H9 (cell line): Measurements from ENCODE around the gene MS4A7. TPM values are rescaled to one million over a fixed set of nuclear protein-coding genes. Genes with fewer than 3 reads are reported as not detected.

Experiments used
- DNase-seq: peaks from one replicate; pipeline ENCODE4 v3.0.0-alpha.2; 2017
- H2AFZ ChIP-seq: one replicate; pipeline ENCODE4 v1.6.1; 2013; ENCODE audit warnings: mild to moderate bottlenecking, low read length, control low read depth, moderate library complexity
- H2AK5ac ChIP-seq: 2 replicates; pipeline ENCODE4 v1.6.1; 2013; ENCODE audit warnings: low read length, control low read depth, mixed read lengths; ENCODE audit not compliant: insufficient read length
- H2BK120ac ChIP-seq: one replicate; pipeline ENCODE4 v1.6.1; 2013; ENCODE audit warnings: low read depth, mild to moderate bottlenecking, low read length, control low read depth, inconsistent platforms; ENCODE audit not compliant: poor library complexity, severe bottlenecking
- H2BK12ac ChIP-seq: 2 replicates; pipeline ENCODE4 v1.6.1; 2013; ENCODE audit warnings: low read length, control low read depth, mixed read lengths, low read depth; ENCODE audit not compliant: insufficient read length
- H2BK15ac ChIP-seq: 2 replicates; pipeline ENCODE4 v1.6.1; 2013; ENCODE audit warnings: low read depth, low read length, control low read depth
- H2BK20ac ChIP-seq: one replicate; pipeline ENCODE4 v1.6.1; 2013; ENCODE audit warnings: low read depth, mild to moderate bottlenecking, low read length, control low read depth, inconsistent platforms; ENCODE audit not compliant: poor library complexity, severe bottlenecking
- H2BK5ac ChIP-seq: 2 replicates; pipeline ENCODE4 v1.6.1; 2013; ENCODE audit warnings: low read length, control low read depth, mixed read lengths; ENCODE audit not compliant: insufficient read length
- H3K14ac ChIP-seq: 2 replicates; pipeline ENCODE4 v1.6.1; 2013; ENCODE audit warnings: low read length, control low read depth; ENCODE audit not compliant: insufficient read depth
- H3K18ac ChIP-seq: 2 replicates; pipeline ENCODE4 v1.6.1; 2013; ENCODE audit warnings: low read depth, mild to moderate bottlenecking, mixed read lengths, low read length, control low read depth; ENCODE audit not compliant: insufficient read length
- H3K23ac ChIP-seq: 2 replicates; pipeline ENCODE4 v1.6.1; 2013; ENCODE audit warnings: low read length, control low read depth, mixed read lengths, low read depth; ENCODE audit not compliant: insufficient read length
- H3K23me2 ChIP-seq: 2 replicates; pipeline ENCODE4 v1.6.1; 2013; ENCODE audit warnings: low read depth, mild to moderate bottlenecking, mixed read lengths, low read length, control low read depth; ENCODE audit not compliant: insufficient read length, poor library complexity, severe bottlenecking
- H3K27ac ChIP-seq: 2 replicates; pipeline ENCODE4 v1.5.1; 2013; ENCODE audit warnings: low read length, control low read depth, mixed read lengths, low read depth; ENCODE audit not compliant: insufficient read length
- H3K27me3 ChIP-seq: 2 replicates; pipeline ENCODE4 v1.6.1; 2013; ENCODE audit warnings: low read length, control low read depth, inconsistent platforms; ENCODE audit not compliant: insufficient read depth
- H3K4ac ChIP-seq: 2 replicates; pipeline ENCODE4 v1.6.1; 2013; ENCODE audit warnings: low read depth, mild to moderate bottlenecking, control low read depth, inconsistent platforms, low read length, moderate library complexity
- H3K4me1 ChIP-seq: 2 replicates; pipeline ENCODE4 v1.6.1; 2013; ENCODE audit warnings: low read length, control low read depth, inconsistent platforms; ENCODE audit not compliant: insufficient read depth
- H3K4me2 ChIP-seq: 2 replicates; pipeline ENCODE4 v1.6.1; 2013; ENCODE audit warnings: low read length, control low read depth, mixed read lengths; ENCODE audit not compliant: insufficient read length, insufficient read depth
- H3K56ac ChIP-seq: 2 replicates; pipeline ENCODE4 v1.6.1; 2013; ENCODE audit warnings: low read depth, mild to moderate bottlenecking, mixed read lengths, low read length, control low read depth; ENCODE audit not compliant: insufficient read length
- H3K79me1 ChIP-seq: 2 replicates; pipeline ENCODE4 v1.6.1; 2013; ENCODE audit warnings: low read depth, mild to moderate bottlenecking, moderate library complexity, low read length, control low read depth, inconsistent platforms; ENCODE audit not compliant: insufficient read depth, poor library complexity, severe bottlenecking
- H3K79me2 ChIP-seq: 2 replicates; pipeline ENCODE4 v1.6.1; 2013; ENCODE audit warnings: low read length, control low read depth, inconsistent platforms; ENCODE audit not compliant: insufficient read depth
- H3K9ac ChIP-seq: 2 replicates; pipeline ENCODE4 v1.6.1; 2013; ENCODE audit warnings: low read length, control low read depth, mixed read lengths; ENCODE audit not compliant: insufficient read length; ENCODE audit errors: extremely low read depth
- H3K9me3 ChIP-seq: one replicate; pipeline ENCODE4 v1.6.1; 2013; ENCODE audit warnings: low read depth, low read length, inconsistent platforms; ENCODE audit not compliant: control insufficient read depth
- H3T11ph ChIP-seq: one replicate; pipeline ENCODE4 v1.6.1; 2013; ENCODE audit warnings: mild to moderate bottlenecking, low read length, control low read depth, inconsistent platforms
- H4K20me1 ChIP-seq: one replicate; pipeline ENCODE4 v1.6.1; 2013; ENCODE audit not compliant: control insufficient read depth, insufficient read length, insufficient read depth
- H4K5ac ChIP-seq: 2 replicates; pipeline ENCODE4 v1.6.1; 2013; ENCODE audit warnings: low read depth, mild to moderate bottlenecking, mixed read lengths, low read length, control low read depth; ENCODE audit not compliant: insufficient read length
- H4K8ac ChIP-seq: replicated peaks from 2 replicates; pipeline ENCODE4 v1.6.1; 2013; ENCODE audit warnings: low read length, control low read depth, mixed read lengths, low read depth; ENCODE audit not compliant: insufficient read length
- H4K91ac ChIP-seq: 2 replicates; pipeline ENCODE4 v1.6.1; 2013; ENCODE audit warnings: low read depth, mild to moderate bottlenecking, moderate library complexity, mixed read lengths, low read length, control low read depth; ENCODE audit not compliant: insufficient read length
- H3K27ac Mint-ChIP-seq, 3 experiments: 2 replicates in 2 of 3; 3 replicates in 1 of 3; pipeline ENCODE4 v1.8.0; 2020 to 2021; ENCODE audit warnings: mixed read lengths in 3 of 3, mild to moderate bottlenecking in 1 of 3, moderate library complexity in 1 of 3
- H3K27me3 Mint-ChIP-seq: 2 replicates; pipeline ENCODE4 v1.8.0; 2021; ENCODE audit warnings: low read depth, mild to moderate bottlenecking, moderate library complexity, mixed read lengths
- H3K36me3 Mint-ChIP-seq, 3 experiments: 2 replicates in 2 of 3; 3 replicates in 1 of 3; pipeline ENCODE4 v1.8.0; 2020 to 2021; ENCODE audit warnings: low read depth in 3 of 3, mixed read lengths in 3 of 3; ENCODE audit not compliant: insufficient read depth in 1 of 3
- H3K4me1 Mint-ChIP-seq, 2 experiments: 2 replicates each; pipeline ENCODE4 v1.8.0; 2020; ENCODE audit warnings: mixed read lengths in 2 of 2
- H3K4me3 Mint-ChIP-seq, 2 experiments: 2 replicates in 1 of 2; 3 replicates in 1 of 2; pipeline ENCODE4 v1.8.0; 2020 to 2021; ENCODE audit warnings: mild to moderate bottlenecking in 2 of 2, mixed read lengths in 2 of 2, moderate library complexity in 1 of 2
- H3K9me3 Mint-ChIP-seq, 2 experiments: 2 replicates in 1 of 2; 3 replicates in 1 of 2; pipeline ENCODE4 v1.8.0; 2020; ENCODE audit warnings: mild to moderate bottlenecking in 2 of 2, mixed read lengths in 2 of 2, moderate library complexity in 1 of 2
- whole genome bisulfite sequencing: extraction: QIAGEN DNeasy Blood & Tissue Kit; methylation state at CpG from one replicate; pipeline ENCODE4 v1.1.7; 2013; ENCODE audit warnings: missing lambda C conversion rate, low lambda C conversion rate, mixed read lengths; ENCODE audit not compliant: insufficient read length; ENCODE audit errors: extremely low coverage; 5-methylcytosine and 5-hydroxymethylcytosine counted together
- total RNA-seq: library from RNA; stranded (reverse); gene quantifications from 2 replicates; pipeline ENCODE4 v1.2.1, GENCODE V29; 2021
- TF ChIP-seq, protein P1 (sequence below): fragments of 200-600 bp; sonication (generic); conservative IDR thresholded peaks from 3 replicates; pipeline ENCODE4 v1.8.0; 2021; ENCODE audit warnings: antibody characterized with exemption, mild to moderate bottlenecking

Gene MS4A7
- total RNA-seq, 1 experiment from 2014 or later: not detected

GRCh38 chr11:60344146-60344545 is 34.2 kb upstream of the MS4A7 start:
- WGBS: no CpG with 5 or more reads among the region's 2 CpGs

More at GRCh38 chr11:60344146-60344545, 34.2 kb upstream of the MS4A7 start:
- no peak overlapping the region for H4K5ac ChIP-seq
- TF ChIP-seq, protein P1, sequence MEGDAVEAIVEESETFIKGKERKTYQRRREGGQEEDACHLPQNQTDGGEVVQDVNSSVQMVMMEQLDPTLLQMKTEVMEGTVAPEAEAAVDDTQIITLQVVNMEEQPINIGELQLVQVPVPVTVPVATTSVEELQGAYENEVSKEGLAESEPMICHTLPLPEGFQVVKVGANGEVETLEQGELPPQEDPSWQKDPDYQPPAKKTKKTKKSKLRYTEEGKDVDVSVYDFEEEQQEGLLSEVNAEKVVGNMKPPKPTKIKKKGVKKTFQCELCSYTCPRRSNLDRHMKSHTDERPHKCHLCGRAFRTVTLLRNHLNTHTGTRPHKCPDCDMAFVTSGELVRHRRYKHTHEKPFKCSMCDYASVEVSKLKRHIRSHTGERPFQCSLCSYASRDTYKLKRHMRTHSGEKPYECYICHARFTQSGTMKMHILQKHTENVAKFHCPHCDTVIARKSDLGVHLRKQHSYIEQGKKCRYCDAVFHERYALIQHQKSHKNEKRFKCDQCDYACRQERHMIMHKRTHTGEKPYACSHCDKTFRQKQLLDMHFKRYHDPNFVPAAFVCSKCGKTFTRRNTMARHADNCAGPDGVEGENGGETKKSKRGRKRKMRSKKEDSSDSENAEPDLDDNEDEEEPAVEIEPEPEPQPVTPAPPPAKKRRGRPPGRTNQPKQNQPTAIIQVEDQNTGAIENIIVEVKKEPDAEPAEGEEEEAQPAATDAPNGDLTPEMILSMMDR: no peak
- H3K23ac ChIP-seq: no peak overlapping the region
- H4K20me1 ChIP-seq: no peaks in the 10 kb centered on the region
- H3K14ac ChIP-seq: no peak overlapping the region
- H2BK20ac ChIP-seq: no peak overlapping the region
- H3K27me3 Mint-ChIP-seq: no peaks in the 10 kb centered on the region; the same call in 1 of the 2 replicates
- H3K9me3 ChIP-seq: no peaks in the 10 kb centered on the region
- H2AFZ ChIP-seq: no peak overlapping the region
- H3K79me1 ChIP-seq: no peaks in the 10 kb centered on the region
- H3K4me2 ChIP-seq: no peak overlapping the region
- 0 out of 5 replicates have a peak, but pooled peaks cover 0 to under 1% of the 10 kb centered on the region in 2 experiments for H3K9me3 Mint-ChIP-seq
- no peak overlapping the region for H3K4ac ChIP-seq
- H3K4me1 ChIP-seq: no peaks in the 10 kb centered on the region
- H3K56ac ChIP-seq: no peak overlapping the region
- no peak overlapping the region for H3K27ac Mint-ChIP-seq
- no peak overlapping the region for H3K18ac ChIP-seq
- H3K36me3 Mint-ChIP-seq: no peaks in the 10 kb centered on the region
- H3K4me3 Mint-ChIP-seq: no peak overlapping the region
- no peak overlapping the region for H2BK5ac ChIP-seq
- no peak overlapping the region for H3T11ph ChIP-seq
- peaks cover 4 to 15% of the 10 kb centered on the region in 2 experiments for H3K4me1 Mint-ChIP-seq
- no peaks in the 10 kb centered on the region for H3K27me3 ChIP-seq
- no peak overlapping the region for H4K91ac ChIP-seq
- H4K8ac ChIP-seq: no peak overlapping the region
- no peak overlapping the region for H2BK15ac ChIP-seq
- H3K9ac ChIP-seq: no peak overlapping the region
- H2AK5ac ChIP-seq: no peak overlapping the region
- no peak overlapping the region for H2BK12ac ChIP-seq
- no peak overlapping the region for H2BK120ac ChIP-seq
- H3K27ac ChIP-seq: no peak overlapping the region
- no peaks in the 10 kb centered on the region for H3K79me2 ChIP-seq
- H3K23me2 ChIP-seq: no peaks in the 10 kb centered on the region
- no peak for DNase-seq
